Activated CD4-positive, alpha-beta memory T cell treated with anti-CD3 and anti-CD28 coated beads for 36 hours (primary cell): ENCODE measurements around the gene PLOD1. TPM values are rescaled to one million over a fixed set of nuclear protein-coding genes. Genes with fewer than 3 reads are reported as not detected.
"Not testable (repeated sequence)": the region's sequence is repeated elsewhere in the genome, so short reads cannot be mapped to it uniquely, and the experiment has no call there.

Experiments
- CTCF ChIA-PET: fragments of 350-600 bp; sonication (Branson Sonifier 250); formaldehyde crosslinking; loops from one replicate; lab custom pipeline; 2021; ENCODE audit warnings: antibody characterized with exemption, inconsistent platforms; lab: Charles Lee
- POLR2A ChIA-PET: fragments of 350-600 bp; sonication (Branson Sonifier 250); formaldehyde crosslinking; loops from one replicate; lab custom pipeline; 2021; ENCODE audit warnings: antibody characterized with exemption; lab: Charles Lee
- DNase-seq: peaks from one replicate; pipeline ENCODE4 v3.0.0-alpha.2; 2020
- H3K27ac Mint-ChIP-seq: one replicate; pipeline ENCODE4 v1.8.0; 2021; ENCODE audit warnings: mixed read lengths
- H3K27me3 Mint-ChIP-seq: one replicate; pipeline ENCODE4 v1.8.0; 2021; ENCODE audit warnings: mixed read lengths
- H3K36me3 Mint-ChIP-seq: one replicate; pipeline ENCODE4 v1.8.0; 2021; ENCODE audit warnings: mixed read lengths
- H3K4me1 Mint-ChIP-seq: one replicate; pipeline ENCODE4 v1.8.0; 2021; ENCODE audit warnings: low read depth, mixed read lengths
- H3K4me3 Mint-ChIP-seq: one replicate; pipeline ENCODE4 v1.8.0; 2021; ENCODE audit warnings: mild to moderate bottlenecking, mixed read lengths
- H3K9me3 Mint-ChIP-seq: one replicate; pipeline ENCODE4 v1.8.0; 2021; ENCODE audit warnings: mixed read lengths
- intact Hi-C: fragments of 100-400 bp; cut with micrococcal nuclease; formaldehyde crosslinking; loops from one replicate; pipeline ENCODE4 v1.15.1; 2023
- total RNA-seq, 2 experiments: library from RNA; stranded (reverse); gene quantifications; one replicate each; pipeline ENCODE4 v1.2.3, GENCODE V29; 2021

PLOD1 gene
- total RNA-seq = 10 to 100 TPM; 11.0 to 13.5 TPM

- CTCF ChIA-PET = interaction anchor here (1.0 kb wide), 1 partner anchor 8 kb away, joined by 5 read pairs; the partner anchor contains the start of gene KIAA2013
- Mint-ChIP-seq H3K9me3 (no peaks in the 10 kb centered on the region), H3K4me1 (no peaks in the 10 kb centered on the region)
Observed at GRCh38 chr1:11934302-11935056, at the start of gene PLOD1. TSS of gene PLOD1 (plus strand) at chr1:11934717. CDS start at chr1:11934780, 63 bp downstream.

GRCh38 chr1:11885916-11886315, 48.6 kb upstream of the PLOD1 start:
- no peak overlapping the region for H3K27ac Mint-ChIP-seq
- intact Hi-C loops = no loop called here
- H3K4me1 Mint-ChIP-seq = no peaks in the 10 kb centered on the region
- H3K27me3 Mint-ChIP-seq = peaks cover 6% of the 10 kb centered on the region
- H3K9me3 Mint-ChIP-seq = no peaks in the 10 kb centered on the region
- ChIA-PET CTCF (no interaction called here), POLR2A (no interaction called here)
- no peak overlapping the region for H3K4me3 Mint-ChIP-seq
- no peaks in the 10 kb centered on the region for H3K36me3 Mint-ChIP-seq
- no peak for DNase-seq

More at GRCh38 chr1:11934302-11935056, at the start of gene PLOD1:
- peak; percentile 90 for DNase-seq
- Mint-ChIP-seq H3K4me3 (peak within 1 kb of the TSS; percentile 76), H3K27ac (no peak within 1 kb of the TSS), H3K27me3 (no peaks in the 10 kb centered on the region), H3K36me3 (no peaks in the 10 kb centered on the region)
- intact Hi-C loops = no loop called here
- POLR2A ChIA-PET = interaction anchor here (0.7 to 12.5 kb wide), 2 partner anchors 25 to 33 kb away, joined by 3 to 174 read pairs; no protein-coding TSS in a partner anchor

GRCh38 chr1:11886986-11887665, 47.4 kb upstream of the PLOD1 start:
- POLR2A ChIA-PET = no interaction called here
- no peak overlapping the region for H3K4me3 Mint-ChIP-seq
- peaks cover 6% of the 10 kb centered on the region for H3K27me3 Mint-ChIP-seq
- H3K9me3 Mint-ChIP-seq = no peaks in the 10 kb centered on the region
- DNase-seq = no peak
- no peaks in the 10 kb centered on the region for H3K36me3 Mint-ChIP-seq
- no peaks in the 10 kb centered on the region for H3K4me1 Mint-ChIP-seq
- no peak overlapping the region for H3K27ac Mint-ChIP-seq
- intact Hi-C loops = no loop called here
- CTCF ChIA-PET = no interaction called here

GRCh38 chr1:11887666-11888007, 46.9 kb upstream of the PLOD1 start:
- H3K9me3 Mint-ChIP-seq = no peaks in the 10 kb centered on the region
- H3K4me1 Mint-ChIP-seq = no peaks in the 10 kb centered on the region
- H3K4me3 Mint-ChIP-seq = no peak overlapping the region
- peaks cover 5% of the 10 kb centered on the region for H3K27me3 Mint-ChIP-seq
- no peak overlapping the region for H3K27ac Mint-ChIP-seq
- no peak for DNase-seq
- intact Hi-C loops = no loop called here
- CTCF ChIA-PET = no interaction called here
- POLR2A ChIA-PET = no interaction called here
- no peaks in the 10 kb centered on the region for H3K36me3 Mint-ChIP-seq

GRCh38 chr1:11888206-11888876, 46.2 kb upstream of the PLOD1 start:
- DNase-seq = no peak
- intact Hi-C loops = no loop called here
- H3K9me3 Mint-ChIP-seq = no peaks in the 10 kb centered on the region
- H3K4me1 Mint-ChIP-seq = no peaks in the 10 kb centered on the region
- POLR2A ChIA-PET = no interaction called here
- no peak overlapping the region for H3K27ac Mint-ChIP-seq
- CTCF ChIA-PET = no interaction called here
- no peaks in the 10 kb centered on the region for H3K36me3 Mint-ChIP-seq
- no peak overlapping the region for H3K4me3 Mint-ChIP-seq
- H3K27me3 Mint-ChIP-seq = peaks cover 1% of the 10 kb centered on the region

GRCh38 chr1:11888877-11889208, 45.7 kb upstream of the PLOD1 start:
- Mint-ChIP-seq H3K36me3 (no peaks in the 10 kb centered on the region), H3K4me1 (no peaks in the 10 kb centered on the region), H3K4me3 (no peak overlapping the region), H3K27ac (no peak overlapping the region), H3K27me3 (peaks cover 2% of the 10 kb centered on the region), H3K9me3 (no peaks in the 10 kb centered on the region)
- CTCF ChIA-PET = no interaction called here
- POLR2A ChIA-PET = no interaction called here
- intact Hi-C loops = no loop called here
- no peak for DNase-seq

GRCh38 chr1:11891433-11892186, 42.9 kb upstream of the PLOD1 start:
- CTCF ChIA-PET = interaction anchor here (0.7 to 3.7 kb wide), 6 partner anchors 9 to 54 kb away, joined by 3 to 34 read pairs (median 4); no protein-coding TSS in a partner anchor
- H3K36me3 Mint-ChIP-seq = no peaks in the 10 kb centered on the region
- POLR2A ChIA-PET = interaction anchor here (2.4 kb wide), 1 partner anchor 16 kb away, joined by 11 read pairs; no protein-coding TSS in a partner anchor
- H3K27ac Mint-ChIP-seq = no peak overlapping the region
- DNase-seq = no peak
- H3K27me3 Mint-ChIP-seq = peaks cover 12% of the 10 kb centered on the region
- intact Hi-C loops = no loop called here
- H3K4me3 Mint-ChIP-seq = no peak overlapping the region
- H3K4me1 Mint-ChIP-seq = no peaks in the 10 kb centered on the region
- no peaks in the 10 kb centered on the region for H3K9me3 Mint-ChIP-seq

GRCh38 chr1:11893907-11894251, 40.6 kb upstream of the PLOD1 start:
- Mint-ChIP-seq H3K27ac (peak overlapping the region; percentile 33), H3K4me1 (no peaks in the 10 kb centered on the region), H3K9me3 (no peaks in the 10 kb centered on the region), H3K27me3 (peaks cover 22% of the 10 kb centered on the region), H3K36me3 (no peaks in the 10 kb centered on the region), H3K4me3 (peak overlapping the region; percentile 41)
- POLR2A ChIA-PET = no interaction called here
- CTCF ChIA-PET = interaction anchor here (1.0 to 3.7 kb wide), 4 partner anchors 9 to 86 kb away, joined by 3 to 34 read pairs (median 4); no protein-coding TSS in a partner anchor
- intact Hi-C loops = loop anchor here (1.0 kb wide), 1 partner anchor 56 kb away; no protein-coding TSS in a partner anchor
- peak; percentile 78 for DNase-seq

- H3K9me3 Mint-ChIP-seq, H3K27ac Mint-ChIP-seq, H3K4me1 Mint-ChIP-seq, H3K36me3 Mint-ChIP-seq, H3K4me3 Mint-ChIP-seq, DNase-seq, POLR2A ChIA-PET: not testable (repeated sequence)
- intact Hi-C loops = loop anchor here (1.0 kb wide), 1 partner anchor 56 kb away; no protein-coding TSS in a partner anchor
- CTCF ChIA-PET = interaction anchor here (1.1 to 3.7 kb wide), 2 partner anchors 10 to 57 kb away, joined by 3 to 34 read pairs; no protein-coding TSS in a partner anchor
- H3K27me3 Mint-ChIP-seq = peaks cover 28% of the 10 kb centered on the region
Observed at GRCh38 chr1:11894501-11894900, 40.0 kb upstream of the PLOD1 start.

- H3K4me3 Mint-ChIP-seq = no peak overlapping the region
- H3K36me3 Mint-ChIP-seq = no peaks in the 10 kb centered on the region
- intact Hi-C loops = no loop called here
Observed at GRCh38 chr1:11898086-11898785, 36.3 kb upstream of the PLOD1 start.

More at GRCh38 chr1:11898086-11898785, 36.3 kb upstream of the PLOD1 start:
- no peaks in the 10 kb centered on the region for H3K4me1 Mint-ChIP-seq
- H3K27ac Mint-ChIP-seq = no peak overlapping the region
- peaks cover 37% of the 10 kb centered on the region for H3K27me3 Mint-ChIP-seq
- no peaks in the 10 kb centered on the region for H3K9me3 Mint-ChIP-seq
- CTCF ChIA-PET = interaction anchor here (1.3 kb wide), 2 partner anchors 60 to 114 kb away, joined by 3 to 4 read pairs; no protein-coding TSS in a partner anchor
- POLR2A ChIA-PET = interaction anchor here (2.0 kb wide), 1 partner anchor 10 kb away, joined by 12 read pairs; no protein-coding TSS in a partner anchor
- DNase-seq = no peak
